Adrenal gland (tissue), 5 donors: ENCODE data around the gene CBX4.

ENCODE experiments used
- POLR2A ChIP-seq, 2 donors: fragments of 450-650 bp; IDR thresholded peaks; one replicate each; pipeline ENCODE4 v1.6.1; 2017; ENCODE audit warnings: antibody characterized with exemption in 2 of 2, mild to moderate bottlenecking in 2 of 2, moderate library complexity in 1 of 2
- TF ChIP-seq, protein P1 (sequence below), 6 experiments: fragments of 450-650 bp in 4 of 6; fragments of 200-600 bp in 2 of 6; sonication (generic) in 1 of 6; IDR thresholded peaks; 1 replicate in 5 of 6; 2 replicates in 1 of 6; pipeline versions ENCODE4 v1.5.1 to v1.8.0; 2016 to 2021; ENCODE audit warnings: antibody characterized with exemption in 6 of 6, mild to moderate bottlenecking in 2 of 6, moderate library complexity in 1 of 6
- donor health status: DM: no; HTN: no; CAD: no.

DNA sequence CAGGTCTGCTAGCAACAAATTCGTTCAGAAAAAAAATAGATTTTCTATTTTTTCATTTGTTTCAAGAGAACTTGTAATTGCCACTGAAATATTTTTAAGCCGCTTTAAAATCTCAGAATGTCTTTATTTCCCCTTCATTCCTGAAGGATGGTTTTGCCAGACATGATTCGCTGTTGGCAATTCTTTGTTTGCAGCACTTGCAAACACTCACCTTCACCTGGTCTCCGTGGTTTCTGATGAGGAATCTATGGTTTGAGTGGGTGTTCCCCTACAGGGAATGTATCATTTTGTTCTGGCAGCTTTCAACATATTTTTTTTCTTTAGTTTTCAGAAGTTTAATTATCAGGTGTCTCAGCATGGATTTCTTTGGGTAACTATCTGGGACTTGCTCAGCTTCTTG, 36.3 kb upstream of the CBX4 start:
- TF ChIP-seq, protein P1, sequence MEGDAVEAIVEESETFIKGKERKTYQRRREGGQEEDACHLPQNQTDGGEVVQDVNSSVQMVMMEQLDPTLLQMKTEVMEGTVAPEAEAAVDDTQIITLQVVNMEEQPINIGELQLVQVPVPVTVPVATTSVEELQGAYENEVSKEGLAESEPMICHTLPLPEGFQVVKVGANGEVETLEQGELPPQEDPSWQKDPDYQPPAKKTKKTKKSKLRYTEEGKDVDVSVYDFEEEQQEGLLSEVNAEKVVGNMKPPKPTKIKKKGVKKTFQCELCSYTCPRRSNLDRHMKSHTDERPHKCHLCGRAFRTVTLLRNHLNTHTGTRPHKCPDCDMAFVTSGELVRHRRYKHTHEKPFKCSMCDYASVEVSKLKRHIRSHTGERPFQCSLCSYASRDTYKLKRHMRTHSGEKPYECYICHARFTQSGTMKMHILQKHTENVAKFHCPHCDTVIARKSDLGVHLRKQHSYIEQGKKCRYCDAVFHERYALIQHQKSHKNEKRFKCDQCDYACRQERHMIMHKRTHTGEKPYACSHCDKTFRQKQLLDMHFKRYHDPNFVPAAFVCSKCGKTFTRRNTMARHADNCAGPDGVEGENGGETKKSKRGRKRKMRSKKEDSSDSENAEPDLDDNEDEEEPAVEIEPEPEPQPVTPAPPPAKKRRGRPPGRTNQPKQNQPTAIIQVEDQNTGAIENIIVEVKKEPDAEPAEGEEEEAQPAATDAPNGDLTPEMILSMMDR (IDR thresholded peaks at IDR 0.05) = no peak
- no peak for TF ChIP-seq POLR2A (IDR thresholded peaks at IDR 0.05)
